Gastroesophageal sphincter (tissue), 4 donors: ENCODE results near the gene ZNF343. TPM values are rescaled to one million over a fixed set of nuclear protein-coding genes. Genes with fewer than 3 reads are reported as not detected.
"Not testable (repeated sequence)": the region's sequence is repeated elsewhere in the genome, so short reads cannot be mapped to it uniquely, and the experiment has no call there.

Experiments
- ATAC-seq: fragments of 150-250 bp; one replicate; pipeline ENCODE4 v1.9.1; 2016; ENCODE audit warnings: mild to moderate bottlenecking, moderate library complexity
- H3K27ac ChIP-seq, 4 donors: fragments of 200-600 bp; sonication (generic) in 3 of 4; 1 replicate in 3 of 4; 2 replicates in 1 of 4; pipeline ENCODE4 v1.5.1; 2016 to 2019
- H3K27me3 ChIP-seq: fragments of 200-600 bp; sonication (generic); one replicate; pipeline ENCODE4 v1.5.1; 2019
- H3K36me3 ChIP-seq, 2 donors: fragments of 200-600 bp; sonication (generic); one replicate each; pipeline ENCODE4 v1.5.1; 2019; ENCODE audit warnings: control low read depth in 1 of 2
- H3K4me1 ChIP-seq, 3 donors: fragments of 200-600 bp; sonication (generic); 1 replicate in 2 of 3; 2 replicates in 1 of 3; pipeline ENCODE4 v1.5.1; 2016 to 2019; ENCODE audit warnings: control low read depth in 2 of 3
- H3K4me3 ChIP-seq, 2 donors: fragments of 200-600 bp; sonication (generic); one replicate each; pipeline ENCODE4 v1.5.1; 2019; ENCODE audit warnings: mild to moderate bottlenecking in 1 of 2, moderate library complexity in 1 of 2
- H3K9me3 ChIP-seq, 3 donors: fragments of 200-600 bp; sonication (generic); one replicate each; pipeline ENCODE4 v1.5.1; 2017 to 2019; ENCODE audit warnings: control low read depth in 2 of 3
- EP300 ChIP-seq: sonication (generic); formaldehyde crosslinking; IDR thresholded peaks from one replicate; pipeline ENCODE4 v1.6.1; 2017; ENCODE audit warnings: antibody characterized with exemption, mild to moderate bottlenecking
- POLR2A ChIP-seq, 2 donors: fragments of 450-650 bp; IDR thresholded peaks; one replicate each; pipeline ENCODE4 v1.6.1; 2017; ENCODE audit warnings: antibody characterized with exemption in 2 of 2, mild to moderate bottlenecking in 2 of 2, moderate library complexity in 1 of 2
- POLR2AphosphoS5 ChIP-seq: sonication (generic); formaldehyde crosslinking; IDR thresholded peaks from one replicate; pipeline ENCODE4 v1.6.1; 2017; ENCODE audit warnings: antibody characterized with exemption
- WGBS, 2 donors: methylation state at CpG; one replicate each; pipeline ENCODE4 v1.1.5; 2018; ENCODE audit warnings: low coverage in 1 of 2; 5-methylcytosine and 5-hydroxymethylcytosine counted together
- total RNA-seq, 4 donors: library from RNA; depleted of rRNA; stranded (reverse); fragments of >200 nt; gene quantifications; one replicate each; pipeline ENCODE4 v1.1.0, GENCODE V29; 2016
- TF ChIP-seq, protein P1 (sequence below), 4 experiments: fragments of 200-600 bp in 2 of 4; fragments of 450-650 bp in 2 of 4; sonication (generic) in 1 of 4; IDR thresholded peaks; one replicate each; pipeline ENCODE4 v1.5.1; 2017 to 2019; ENCODE audit warnings: antibody characterized with exemption in 4 of 4, mild to moderate bottlenecking in 2 of 4, moderate library complexity in 2 of 4

Gene ZNF343
- total RNA-seq, 4 donors from 2014 or later = 10.3 to 16.8 (median 12.5) TPM

DNA sequence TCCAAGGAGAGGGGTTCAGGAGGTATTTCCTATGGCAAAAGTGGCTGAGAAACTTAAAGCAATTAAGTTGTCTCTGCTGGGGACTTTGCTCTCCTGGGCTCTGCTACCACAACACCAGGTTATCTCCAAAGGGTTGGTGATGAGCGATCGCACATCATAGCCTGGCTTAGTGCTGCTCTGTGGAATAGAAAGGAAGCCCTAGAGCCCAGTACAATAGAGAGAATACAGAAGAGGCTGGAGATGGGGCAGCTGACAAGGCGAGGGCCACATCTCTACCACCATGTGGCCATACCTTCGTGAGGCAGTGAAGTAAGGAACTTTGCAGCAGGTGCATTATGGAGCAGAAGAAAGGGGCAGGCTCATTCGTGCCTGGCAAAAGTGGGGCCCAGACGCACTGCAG lies 19.0 kb upstream of the ZNF343 start:
- Histone ChIP-seq H3K36me3 (no peaks in the 10 kb centered on the region), H3K27ac (no peak overlapping the region), H3K4me1 (peaks cover 0 to 20% (median 0%) of the 10 kb centered on the region in 3 donors), H3K27me3 (peaks cover 9% of the 10 kb centered on the region), H3K4me3 (no peak overlapping the region), H3K9me3 (no peaks in the 10 kb centered on the region)
- 67 to 69% methylated on average over 1 to 5 of the region's 6 CpGs for WGBS, 2 donors
- TF ChIP-seq EP300 = no peak
- TF ChIP-seq, protein P1, sequence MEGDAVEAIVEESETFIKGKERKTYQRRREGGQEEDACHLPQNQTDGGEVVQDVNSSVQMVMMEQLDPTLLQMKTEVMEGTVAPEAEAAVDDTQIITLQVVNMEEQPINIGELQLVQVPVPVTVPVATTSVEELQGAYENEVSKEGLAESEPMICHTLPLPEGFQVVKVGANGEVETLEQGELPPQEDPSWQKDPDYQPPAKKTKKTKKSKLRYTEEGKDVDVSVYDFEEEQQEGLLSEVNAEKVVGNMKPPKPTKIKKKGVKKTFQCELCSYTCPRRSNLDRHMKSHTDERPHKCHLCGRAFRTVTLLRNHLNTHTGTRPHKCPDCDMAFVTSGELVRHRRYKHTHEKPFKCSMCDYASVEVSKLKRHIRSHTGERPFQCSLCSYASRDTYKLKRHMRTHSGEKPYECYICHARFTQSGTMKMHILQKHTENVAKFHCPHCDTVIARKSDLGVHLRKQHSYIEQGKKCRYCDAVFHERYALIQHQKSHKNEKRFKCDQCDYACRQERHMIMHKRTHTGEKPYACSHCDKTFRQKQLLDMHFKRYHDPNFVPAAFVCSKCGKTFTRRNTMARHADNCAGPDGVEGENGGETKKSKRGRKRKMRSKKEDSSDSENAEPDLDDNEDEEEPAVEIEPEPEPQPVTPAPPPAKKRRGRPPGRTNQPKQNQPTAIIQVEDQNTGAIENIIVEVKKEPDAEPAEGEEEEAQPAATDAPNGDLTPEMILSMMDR (IDR thresholded peaks at IDR 0.05) = no peak
- no peak for TF ChIP-seq POLR2AphosphoS5
- TF ChIP-seq POLR2A (IDR thresholded peaks at IDR 0.05) = no peak
- ATAC-seq = no peak

DNA sequence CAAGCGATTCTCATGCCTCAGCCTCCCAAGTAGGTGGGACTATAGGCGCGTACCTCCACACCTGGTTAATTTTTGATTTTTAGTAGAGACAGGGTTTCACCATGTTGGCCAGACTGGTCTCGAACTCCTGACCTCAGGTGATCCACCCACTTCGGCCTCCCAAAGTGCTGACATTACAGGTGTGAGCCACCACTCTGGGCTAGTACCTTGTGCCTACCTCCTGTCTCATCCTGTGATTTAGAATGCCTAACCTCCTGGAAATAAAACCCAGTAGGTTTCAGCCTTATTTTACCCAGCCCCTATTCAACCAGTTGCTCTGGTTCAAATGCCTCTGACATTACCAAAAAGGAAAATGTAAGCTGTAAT lies 17.5 kb upstream of the ZNF343 start:
- 78 to 92% methylated on average over 3 to 4 of the region's 5 CpGs for whole genome bisulfite sequencing, 2 donors

DNA sequence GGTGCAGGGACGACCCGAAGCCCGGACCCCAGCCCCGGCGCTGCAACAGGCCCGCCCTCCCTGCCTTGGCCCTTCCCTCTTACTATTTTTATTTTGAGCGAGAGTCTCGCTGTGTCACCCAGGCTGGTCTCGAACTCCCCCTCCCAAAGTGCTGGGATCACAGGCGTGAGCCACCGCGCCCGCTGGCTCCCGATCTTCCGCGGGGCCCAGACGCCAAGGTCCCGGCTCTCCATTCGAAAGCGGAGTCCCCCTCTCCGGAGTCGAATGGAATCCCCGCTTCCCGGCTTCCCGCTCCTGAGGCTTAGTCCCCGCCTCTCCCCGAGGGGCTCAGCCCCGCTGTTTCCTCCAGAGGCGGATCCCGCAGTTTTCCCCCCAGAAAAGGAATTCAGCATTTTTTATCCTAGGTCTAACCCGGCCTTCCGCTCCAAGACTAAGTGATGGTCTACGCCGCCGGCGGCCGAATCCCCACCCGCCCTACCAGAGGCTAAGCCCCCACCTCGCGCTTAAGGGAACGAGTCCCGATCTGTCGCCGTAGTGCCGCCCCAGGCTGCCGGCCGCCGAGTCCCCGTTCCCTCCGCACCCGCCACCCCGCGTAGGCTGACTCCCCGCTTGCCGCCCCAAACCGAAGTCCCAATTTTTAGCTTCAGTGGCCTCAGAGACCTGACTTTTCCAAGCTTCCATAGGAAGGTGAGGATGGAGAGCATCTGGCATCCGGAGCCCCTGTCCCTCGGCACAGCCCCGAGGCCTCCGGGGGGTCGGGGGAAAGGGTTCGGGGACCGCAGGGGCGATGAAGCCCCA lies 16.2 kb upstream of the ZNF343 start:
- no peaks in the 10 kb centered on the region for H3K27me3 ChIP-seq
- peak overlapping the region; percentile 43 to 97 (median 92) for H3K27ac ChIP-seq
- peak overlapping the region; percentile 47 to 89 for H3K4me3 ChIP-seq
- no peaks in the 10 kb centered on the region for H3K36me3 ChIP-seq
- H3K9me3 ChIP-seq = no peaks in the 10 kb centered on the region
- peak; percentile 72 for ATAC-seq
- H3K4me1 ChIP-seq = peaks cover 0 to 20% (median 0%) of the 10 kb centered on the region in 3 donors
- TF ChIP-seq EP300 (no peak), POLR2AphosphoS5 (no peak)
- TF ChIP-seq, protein P1 (IDR thresholded peaks at IDR 0.05) = no peak
- WGBS, 2 donors = 0% methylated on average over 7 to 15 of the region's 64 CpGs

More for the DNA sequence above, 17.5 kb upstream of the ZNF343 start:
- not testable (repeated sequence) for H3K27me3 ChIP-seq, H3K4me3 ChIP-seq, H3K36me3 ChIP-seq, H3K9me3 ChIP-seq, ATAC-seq
- H3K27ac ChIP-seq = peak overlapping the region in 1 of 4 donors; percentile 97
- H3K4me1 ChIP-seq = peaks cover 0 to 20% (median 0%) of the 10 kb centered on the region in 3 donors

DNA sequence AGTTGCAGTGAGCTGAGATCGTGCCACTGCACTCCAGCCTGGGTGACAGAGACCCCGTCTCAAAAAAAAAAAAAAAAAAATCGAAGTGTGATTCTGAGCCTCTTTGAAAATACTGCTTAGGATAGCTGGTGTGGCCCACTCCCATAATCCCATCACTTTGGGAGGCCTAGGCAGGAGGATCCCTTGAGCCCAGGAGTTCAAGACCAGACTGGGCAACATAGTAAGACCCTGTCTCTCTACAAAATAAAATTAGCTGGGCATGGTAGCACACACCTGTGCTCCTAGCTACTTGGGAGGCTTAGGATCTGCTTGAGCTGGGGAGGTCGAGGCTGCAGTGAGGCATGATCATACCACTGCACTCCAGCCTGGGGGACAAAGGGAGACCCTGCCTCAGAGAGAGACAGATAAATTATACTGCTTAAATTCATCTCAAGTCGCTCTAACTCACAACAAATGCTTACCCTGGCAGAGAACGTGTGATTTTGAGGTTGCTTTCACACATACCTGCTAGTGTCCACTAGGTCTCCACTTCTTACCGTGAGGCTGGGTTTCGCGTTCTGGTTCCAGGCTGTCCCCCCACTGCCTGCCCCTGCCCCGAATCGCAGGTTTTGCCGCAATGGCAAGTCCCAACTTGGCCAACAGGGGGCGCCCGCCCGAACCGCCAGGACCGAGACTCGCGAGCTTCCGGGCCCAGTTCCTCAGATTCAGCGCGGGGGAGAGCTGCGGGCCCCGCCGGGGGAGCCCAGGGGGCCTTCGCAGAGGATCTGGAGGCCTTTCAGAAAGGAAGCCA lies 15.4 kb upstream of the ZNF343 start:
- TF ChIP-seq, protein P1 (IDR thresholded peaks at IDR 0.05) = peak in 3 of 4 experiments; percentile 89 to 96 (median 92)
- TF ChIP-seq EP300 (no peak), POLR2A (IDR thresholded peaks at IDR 0.05) (peak; percentile 57 to 58), POLR2AphosphoS5 (peak; percentile 75)
- no peaks in the 10 kb centered on the region for H3K9me3 ChIP-seq
- ATAC-seq = peak; percentile 81
- peak overlapping the region; percentile 47 to 89 for H3K4me3 ChIP-seq
- no peaks in the 10 kb centered on the region for H3K36me3 ChIP-seq
- H3K27me3 ChIP-seq = no peaks in the 10 kb centered on the region
- WGBS, 2 donors = 29 to 33% methylated on average over 3 of the region's 26 CpGs
- H3K27ac ChIP-seq = peak overlapping the region; percentile 43 to 97 (median 92)
- H3K4me1 ChIP-seq = peaks cover 0 to 20% (median 0%) of the 10 kb centered on the region in 3 donors

DNA sequence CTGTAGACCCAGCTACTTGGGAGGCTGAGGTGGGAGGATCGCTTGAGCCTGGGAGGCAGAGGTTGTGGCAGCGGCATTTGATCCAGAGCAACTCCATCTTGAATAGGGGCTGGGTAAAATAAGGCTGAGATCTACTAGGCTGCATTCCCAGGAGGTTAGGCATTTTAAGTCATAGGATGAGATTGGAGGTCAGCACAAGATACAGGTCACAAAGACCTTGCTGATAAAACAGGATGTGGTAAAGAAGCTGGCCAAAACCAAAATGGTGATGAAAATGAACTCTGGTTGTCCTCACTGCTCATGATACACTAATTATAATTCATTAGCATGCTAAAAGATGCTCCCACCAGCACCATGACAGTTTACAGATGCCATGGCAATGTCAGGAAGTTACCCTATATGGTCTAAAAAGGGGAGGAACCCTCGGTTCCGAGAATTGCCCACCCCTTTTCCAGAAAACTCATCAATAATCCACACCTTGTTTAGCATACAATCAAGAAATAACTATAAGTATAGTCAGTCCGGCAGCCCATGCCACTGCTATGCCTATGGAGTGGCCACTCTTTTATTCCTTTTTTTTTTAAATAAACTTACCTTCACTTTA lies 14.2 kb upstream of the ZNF343 start:
- H3K27ac ChIP-seq, H3K9me3 ChIP-seq, H3K4me3 ChIP-seq, H3K27me3 ChIP-seq, ATAC-seq, H3K36me3 ChIP-seq: not testable (repeated sequence)
- 66 to 81% methylated on average over 3 to 4 of the region's 5 CpGs for WGBS, 2 donors
- H3K4me1 ChIP-seq = peaks cover 0 to 20% (median 0%) of the 10 kb centered on the region in 3 donors
